Measurements from ENCODE around the gene SH3BGR.

SH3BGR gene

GRCh38 chr21:39561140-39561539, 109.4 kb downstream of the SH3BGR start:
- H3K9me3 ChIP-seq (ENCODE audit: insufficient read depth, low read depth, low read length): 0 out of 2 replicates have a peak, but pooled peaks cover 3% of the 10 kb centered on the region
- no peak overlapping the region for H3K27ac ChIP-seq (ENCODE audit: low read length)
- no peaks in the 10 kb centered on the region for H3K36me3 ChIP-seq (ENCODE audit: insufficient read depth, low read depth, low read length)
- H3K4me3 ChIP-seq (ENCODE audit: low read length): no peak overlapping the region
- H3K27me3 ChIP-seq (ENCODE audit: insufficient read depth, low read length): no peaks in the 10 kb centered on the region
- no peak overlapping the region for H3K9ac ChIP-seq (ENCODE audit: low read depth, low read length)
- H3K4me1 ChIP-seq (ENCODE audit: insufficient read depth, low read length): no peaks in the 10 kb centered on the region; the same call in 1 of the 2 replicates

- no peaks in the 10 kb centered on the region for H3K4me1 ChIP-seq (ENCODE audit: insufficient read depth, low read length)
- H3K36me3 ChIP-seq (ENCODE audit: insufficient read depth, low read depth, low read length): no peaks in the 10 kb centered on the region
- no peaks in the 10 kb centered on the region for H3K27me3 ChIP-seq (ENCODE audit: insufficient read depth, low read length)
- H3K4me3 ChIP-seq (ENCODE audit: low read length): no peak overlapping the region
- no peak overlapping the region for H3K27ac ChIP-seq (ENCODE audit: low read length)
- H3K9me3 ChIP-seq (ENCODE audit: insufficient read depth, low read depth, low read length): 0 out of 2 replicates have a peak, but pooled peaks cover 3% of the 10 kb centered on the region
- no peak overlapping the region for H3K9ac ChIP-seq (ENCODE audit: low read depth, low read length)
These were observed 111.3 kb downstream of the SH3BGR start for GRCh38 chr21:39562791-39563770.

- H3K9ac ChIP-seq (ENCODE audit: low read depth, low read length): no peak overlapping the region
These were observed 112.4 kb downstream of the SH3BGR start for GRCh38 chr21:39564200-39564599.

More at GRCh38 chr21:39564200-39564599, 112.4 kb downstream of the SH3BGR start:
- Histone ChIP-seq H3K4me3 (ENCODE audit: low read length) (no peak overlapping the region), H3K36me3 (ENCODE audit: insufficient read depth, low read depth, low read length) (no peaks in the 10 kb centered on the region), H3K27me3 (ENCODE audit: insufficient read depth, low read length) (no peaks in the 10 kb centered on the region), H3K9me3 (ENCODE audit: insufficient read depth, low read depth, low read length) (no peaks in the 10 kb centered on the region), H3K4me1 (ENCODE audit: insufficient read depth, low read length) (no peaks in the 10 kb centered on the region), H3K27ac (ENCODE audit: low read length) (no peak overlapping the region)

Measured in iPS-20b (cell line).